IPS-20b (cell line): ENCODE measurements around the gene LHFPL2.

ENCODE experiments used
- H3K27ac ChIP-seq: one replicate; pipeline ENCODE4 v1.5.1; 2013; ENCODE audit warnings: low read length
- H3K27me3 ChIP-seq: 2 replicates; pipeline ENCODE4 v1.6.1; 2013; ENCODE audit warnings: mild to moderate bottlenecking, low read length, inconsistent platforms; ENCODE audit not compliant: insufficient read depth
- H3K36me3 ChIP-seq: 2 replicates; pipeline ENCODE4 v1.6.1; 2013; ENCODE audit warnings: low read depth, mild to moderate bottlenecking, inconsistent platforms, low read length, moderate library complexity; ENCODE audit not compliant: insufficient read depth
- H3K4me1 ChIP-seq: 2 replicates; pipeline ENCODE4 v1.6.1; 2013; ENCODE audit warnings: mild to moderate bottlenecking, control low read depth, inconsistent platforms, low read length, moderate library complexity; ENCODE audit not compliant: insufficient read depth
- H3K4me3 ChIP-seq: 2 replicates; pipeline ENCODE4 v1.5.1; 2013; ENCODE audit warnings: mild to moderate bottlenecking, low read length, inconsistent platforms
- H3K9ac ChIP-seq: 2 replicates; pipeline ENCODE4 v1.6.1; 2013; ENCODE audit warnings: low read depth, mild to moderate bottlenecking, inconsistent platforms, low read length, moderate library complexity
- H3K9me3 ChIP-seq: 2 replicates; pipeline ENCODE4 v1.6.1; 2013; ENCODE audit warnings: mild to moderate bottlenecking, low read depth, low read length, inconsistent platforms; ENCODE audit not compliant: insufficient read depth

Gene LHFPL2

DNA sequence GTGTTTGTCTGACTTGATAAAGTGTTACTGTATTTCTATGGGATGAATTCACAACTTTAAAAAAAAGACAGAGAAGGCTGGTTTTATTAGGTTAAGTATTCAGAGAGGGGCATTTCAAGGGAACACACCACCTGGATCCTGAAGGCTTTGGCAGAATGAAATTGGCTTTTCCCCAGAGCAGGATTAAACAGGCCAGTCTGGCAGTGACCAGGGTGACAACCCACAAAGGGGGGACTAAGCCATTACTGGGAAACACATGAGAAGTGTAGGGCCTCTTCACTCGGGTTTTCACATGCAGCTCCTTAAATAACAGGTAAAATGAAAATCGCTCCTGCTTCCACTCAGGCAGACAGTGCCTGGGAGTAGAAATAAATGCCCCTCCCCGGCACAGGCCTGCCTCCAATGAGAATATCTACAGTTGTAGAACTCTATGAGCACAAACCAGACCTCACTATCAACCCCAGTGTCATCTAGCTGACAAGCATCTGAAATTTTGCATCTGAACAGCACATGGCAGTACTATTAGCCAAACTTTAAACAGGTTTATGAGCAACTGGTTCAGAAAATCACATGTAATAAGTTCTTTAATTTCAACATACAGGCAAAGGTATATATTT is 85.8 kb downstream of the LHFPL2 start:
- Histone ChIP-seq H3K4me3 (no peak overlapping the region), H3K9me3 (no peaks in the 10 kb centered on the region), H3K9ac (no peak overlapping the region), H3K27ac (no peak overlapping the region), H3K27me3 (no peaks in the 10 kb centered on the region), H3K4me1 (no peaks in the 10 kb centered on the region), H3K36me3 (peaks cover 23% of the 10 kb centered on the region; the same call in 1 of the 2 replicates)

DNA sequence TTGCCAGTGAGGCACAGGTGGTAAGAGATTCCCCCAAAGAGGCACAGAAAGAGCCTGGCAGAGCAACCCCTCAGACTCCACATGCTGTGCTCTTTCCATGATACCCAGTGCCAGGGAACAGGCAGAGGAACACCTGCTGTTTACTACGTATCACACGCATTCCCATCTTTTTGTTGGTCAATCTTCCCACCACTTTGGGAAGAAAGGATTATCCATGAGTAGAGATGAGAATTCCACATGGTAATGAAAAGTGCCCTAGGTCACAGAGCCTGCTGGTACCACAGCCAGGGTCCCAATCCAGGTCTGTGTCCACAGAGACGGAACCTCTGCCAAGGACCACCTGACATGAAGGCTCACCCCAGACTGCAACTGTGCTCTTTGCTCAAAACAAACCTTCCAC is 86.6 kb downstream of the LHFPL2 start:
- H3K4me3 ChIP-seq, result no peak overlapping the region
- H3K36me3 ChIP-seq, result peaks cover 23% of the 10 kb centered on the region; the same call in 1 of the 2 replicates
- H3K9ac ChIP-seq, result no peak overlapping the region
- H3K4me1 ChIP-seq, result no peaks in the 10 kb centered on the region
- no peak overlapping the region for H3K27ac ChIP-seq
- no peaks in the 10 kb centered on the region for H3K9me3 ChIP-seq
- H3K27me3 ChIP-seq, result no peaks in the 10 kb centered on the region

DNA sequence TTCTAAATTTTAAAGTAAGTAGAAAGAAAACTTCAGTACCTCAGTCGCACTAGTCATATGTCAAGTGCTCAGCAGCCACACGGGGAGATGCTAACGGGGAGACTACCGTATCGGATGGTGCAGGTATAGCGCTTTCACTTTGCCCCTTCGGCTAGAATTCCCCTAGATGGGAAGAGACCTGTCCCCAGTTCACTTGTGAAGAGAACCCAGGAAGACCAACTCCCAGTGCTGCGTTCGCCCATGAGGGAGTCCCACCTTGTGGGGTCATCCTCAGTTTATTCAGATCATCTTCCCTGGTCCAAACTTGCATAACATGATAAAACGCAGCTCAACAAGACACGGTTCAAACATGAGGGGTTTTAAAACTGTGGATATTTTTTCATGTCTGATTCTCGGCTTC is 87.3 kb downstream of the LHFPL2 start:
- H3K4me1 ChIP-seq, result no peaks in the 10 kb centered on the region
- no peaks in the 10 kb centered on the region for H3K27me3 ChIP-seq
- H3K9me3 ChIP-seq, result no peaks in the 10 kb centered on the region
- H3K36me3 ChIP-seq, result peaks cover 23% of the 10 kb centered on the region; the same call in 1 of the 2 replicates
- no peak overlapping the region for H3K4me3 ChIP-seq
- no peak overlapping the region for H3K9ac ChIP-seq
- H3K27ac ChIP-seq, result no peak overlapping the region

DNA sequence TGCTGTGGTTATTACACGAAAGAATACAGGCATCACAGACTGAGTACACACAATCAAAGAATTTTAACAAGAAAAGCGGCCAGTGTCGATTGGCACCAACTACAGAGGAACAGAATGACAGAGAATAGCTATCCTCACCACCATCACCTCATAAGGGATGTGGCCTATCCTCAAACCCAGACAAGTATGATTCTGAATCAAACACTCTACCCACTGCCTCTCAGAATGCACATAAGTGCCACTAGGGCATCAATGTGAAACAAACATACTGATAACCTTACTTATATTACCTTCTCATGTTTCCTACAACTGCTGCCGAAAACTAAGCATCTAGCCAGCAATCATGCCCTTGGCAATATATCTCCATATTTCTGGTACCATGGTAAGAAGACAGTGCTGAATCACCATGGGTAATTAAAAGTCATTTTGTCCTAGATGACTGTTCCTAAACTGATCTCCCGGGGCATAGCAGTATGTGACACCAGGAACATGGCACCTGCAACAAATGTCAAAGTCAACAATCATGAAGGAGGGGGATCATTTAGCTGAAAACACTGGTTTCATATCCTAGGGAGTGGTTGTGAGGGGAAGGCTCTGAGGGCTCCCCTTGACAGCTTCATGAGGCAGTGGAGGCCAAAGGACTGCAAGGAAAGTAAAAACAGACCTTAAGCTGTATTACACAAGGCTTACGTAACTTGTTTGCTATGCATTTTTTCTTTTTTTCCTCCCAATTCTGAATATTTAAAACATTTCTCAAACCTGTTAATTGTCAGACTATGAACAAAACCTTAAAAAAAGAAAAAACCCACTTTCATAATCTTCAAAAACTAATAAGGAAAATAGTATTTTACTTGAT is 88.3 kb downstream of the LHFPL2 start:
- no peaks in the 10 kb centered on the region for H3K4me1 ChIP-seq
- no peaks in the 10 kb centered on the region for H3K27me3 ChIP-seq
- H3K27ac ChIP-seq, result no peak overlapping the region
- peaks cover 23% of the 10 kb centered on the region; the same call in 1 of the 2 replicates for H3K36me3 ChIP-seq
- H3K4me3 ChIP-seq, result no peak overlapping the region
- H3K9ac ChIP-seq, result no peak overlapping the region
- no peaks in the 10 kb centered on the region for H3K9me3 ChIP-seq

DNA sequence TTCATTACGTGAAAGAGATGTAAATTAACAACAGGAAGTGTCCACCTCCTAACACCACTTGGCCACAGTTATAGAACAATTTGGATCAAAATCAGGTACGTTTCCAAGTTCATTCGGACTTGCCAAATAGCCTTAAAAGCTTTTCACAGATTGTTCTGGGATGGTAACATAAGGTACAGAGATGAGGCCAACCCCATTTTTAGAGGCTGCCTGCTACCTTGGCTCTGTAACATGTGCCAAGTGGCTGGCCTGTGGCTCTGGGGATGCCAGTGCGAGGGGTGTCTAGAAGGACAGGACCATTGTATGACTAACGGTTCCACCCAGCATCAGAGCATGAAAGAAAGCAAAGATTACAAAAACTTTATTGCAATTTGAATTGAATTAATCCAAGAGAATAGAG is 91.0 kb downstream of the LHFPL2 start:
- Histone ChIP-seq H3K4me1 (no peaks in the 10 kb centered on the region), H3K27me3 (no peaks in the 10 kb centered on the region), H3K9me3 (no peaks in the 10 kb centered on the region), H3K9ac (no peak overlapping the region), H3K36me3 (peaks cover 6% of the 10 kb centered on the region; the same call in 1 of the 2 replicates), H3K4me3 (no peak overlapping the region), H3K27ac (no peak overlapping the region)

DNA sequence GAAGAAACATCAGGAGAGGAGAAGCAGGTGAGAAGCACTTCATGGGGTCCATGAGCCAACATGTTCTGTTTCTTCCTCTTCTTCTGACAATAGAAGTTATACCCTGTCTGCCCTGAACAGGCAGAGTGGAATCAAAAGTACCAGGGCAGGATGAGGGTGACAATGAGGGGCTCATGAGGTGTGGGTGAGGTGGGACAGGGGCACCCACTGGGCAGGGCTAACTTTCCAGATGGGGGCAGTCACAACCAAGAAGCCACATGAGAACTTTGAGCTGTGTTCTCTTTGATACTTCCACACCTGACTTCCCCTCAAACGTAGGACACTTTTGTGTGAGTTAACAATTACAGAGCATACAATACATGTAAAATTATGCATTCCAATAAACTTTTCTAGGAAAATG is 92.7 kb downstream of the LHFPL2 start:
- Histone ChIP-seq H3K4me3 (no peak overlapping the region), H3K27me3 (no peaks in the 10 kb centered on the region), H3K36me3 (peaks cover 6% of the 10 kb centered on the region; the same call in 1 of the 2 replicates), H3K27ac (no peak overlapping the region), H3K4me1 (no peaks in the 10 kb centered on the region), H3K9me3 (no peaks in the 10 kb centered on the region), H3K9ac (no peak overlapping the region)

DNA sequence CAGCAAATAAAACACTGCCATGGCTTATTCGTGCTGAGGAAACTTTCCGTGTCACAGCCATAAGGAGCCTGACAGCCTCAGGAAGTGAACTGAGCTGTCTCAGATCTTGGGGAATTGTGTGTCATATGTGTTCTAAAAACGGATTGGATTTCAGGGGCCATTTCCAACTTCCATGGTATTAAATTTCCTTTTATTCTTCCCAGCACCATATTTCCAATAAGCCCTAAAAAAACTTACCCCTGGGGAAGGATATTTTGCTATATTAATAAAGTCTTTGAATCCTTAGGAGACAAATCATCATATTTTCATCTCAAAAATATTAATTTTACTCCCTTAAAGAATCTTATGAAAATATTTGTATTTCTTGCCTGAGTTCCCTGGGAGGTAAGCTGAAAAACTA is 93.9 kb downstream of the LHFPL2 start:
- Histone ChIP-seq H3K9me3 (no peaks in the 10 kb centered on the region), H3K4me1 (no peaks in the 10 kb centered on the region), H3K4me3 (no peak overlapping the region), H3K36me3 (no peaks in the 10 kb centered on the region), H3K27ac (no peak overlapping the region), H3K27me3 (no peaks in the 10 kb centered on the region), H3K9ac (no peak overlapping the region)

DNA sequence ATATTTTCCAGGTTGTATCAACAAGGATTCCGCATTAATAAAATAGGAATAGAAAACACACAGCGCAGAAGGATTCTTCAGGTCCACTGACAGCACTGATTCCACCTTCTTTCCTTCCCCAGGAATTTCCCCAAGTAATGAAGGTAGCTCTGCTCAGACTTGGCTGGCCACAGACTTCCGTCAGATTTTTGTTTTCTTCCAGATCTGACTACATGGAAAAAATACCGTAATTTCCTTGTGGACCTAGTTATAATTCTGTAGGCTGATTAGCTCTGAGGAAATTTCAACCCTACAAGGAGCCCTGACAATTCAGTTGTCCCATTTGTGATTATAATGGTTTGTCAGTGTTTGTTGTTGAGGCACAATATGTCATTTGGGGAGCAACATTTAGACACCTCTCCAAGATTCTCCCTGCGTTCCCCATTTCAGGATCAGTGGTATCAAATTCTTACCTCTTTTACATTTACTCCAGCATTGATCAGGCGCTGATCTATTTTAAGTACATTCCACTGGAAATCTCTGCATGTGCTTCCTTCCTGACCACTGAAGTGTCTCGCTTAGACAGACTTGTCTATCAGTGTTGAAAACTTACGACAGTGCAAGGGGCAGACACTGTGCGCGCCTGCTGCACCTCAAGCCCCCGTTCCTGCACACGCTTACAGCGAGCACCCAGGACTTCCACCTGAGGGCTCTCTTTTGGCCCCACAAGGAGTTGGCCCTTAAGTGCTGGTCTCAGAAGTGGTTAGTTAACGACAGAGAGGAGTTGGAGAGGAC is 94.8 kb downstream of the LHFPL2 start:
- Histone ChIP-seq H3K4me3 (no peak overlapping the region), H3K36me3 (peaks cover 5% of the 10 kb centered on the region; the same call in 1 of the 2 replicates), H3K27ac (no peak overlapping the region), H3K4me1 (no peaks in the 10 kb centered on the region), H3K9ac (no peak overlapping the region), H3K9me3 (no peaks in the 10 kb centered on the region), H3K27me3 (no peaks in the 10 kb centered on the region)

DNA sequence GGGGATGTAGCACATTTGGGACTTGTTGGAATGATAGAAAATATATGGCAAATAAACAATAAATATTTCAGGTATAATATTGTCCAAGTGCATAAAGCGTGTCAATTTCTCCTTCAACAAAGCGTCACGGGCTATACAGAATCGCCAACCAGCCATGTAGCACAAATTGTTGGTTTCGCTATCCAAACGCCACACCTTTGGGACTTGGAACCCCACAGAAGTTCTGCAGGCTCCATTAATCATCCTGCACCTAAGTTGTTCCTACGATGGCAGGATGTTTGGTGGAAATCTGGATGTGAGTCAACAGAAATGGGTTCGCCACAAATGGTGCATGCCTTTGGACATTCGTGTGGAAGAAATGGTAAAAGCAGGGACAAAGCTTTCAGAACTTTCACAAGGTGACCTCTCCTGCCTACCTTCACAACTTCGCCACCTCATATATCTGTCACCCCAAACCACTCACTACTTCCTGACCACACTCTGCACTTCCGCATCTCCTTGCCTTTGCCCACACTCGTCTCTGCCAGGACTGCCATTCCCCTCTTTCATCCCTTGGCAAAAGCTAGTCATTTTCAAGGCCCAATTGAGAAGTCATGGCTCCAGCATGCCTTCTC is 95.7 kb downstream of the LHFPL2 start:
- no peak overlapping the region for H3K4me3 ChIP-seq
- no peaks in the 10 kb centered on the region for H3K27me3 ChIP-seq
- no peak overlapping the region for H3K9ac ChIP-seq
- peaks cover 5% of the 10 kb centered on the region; the same call in 1 of the 2 replicates for H3K36me3 ChIP-seq
- no peaks in the 10 kb centered on the region for H3K9me3 ChIP-seq
- no peaks in the 10 kb centered on the region; the same call in 1 of the 2 replicates for H3K4me1 ChIP-seq
- no peak overlapping the region for H3K27ac ChIP-seq

DNA sequence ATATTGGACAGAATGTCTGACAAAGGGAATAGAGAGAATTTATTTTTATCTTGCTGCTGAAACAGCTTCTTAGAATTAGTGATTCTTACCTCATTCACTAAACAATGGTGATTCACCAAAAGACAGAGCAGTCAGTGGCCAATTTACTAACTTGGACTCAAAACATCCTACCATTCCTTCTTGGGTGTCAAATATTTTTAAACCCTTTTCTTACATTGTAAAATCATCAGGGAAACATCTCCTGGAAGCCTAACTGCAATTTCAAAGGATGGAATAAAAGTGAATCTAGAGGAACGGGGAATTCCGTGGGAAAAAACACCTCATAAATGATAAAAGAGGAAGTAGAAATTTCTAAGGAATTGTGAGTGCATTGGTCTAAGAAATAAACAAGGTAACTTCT is 97.7 kb downstream of the LHFPL2 start:
- Histone ChIP-seq H3K4me1 (no peaks in the 10 kb centered on the region; the same call in 1 of the 2 replicates), H3K4me3 (no peak overlapping the region), H3K36me3 (peaks cover 5% of the 10 kb centered on the region; the same call in 1 of the 2 replicates), H3K27ac (no peak overlapping the region), H3K9me3 (no peaks in the 10 kb centered on the region), H3K9ac (no peak overlapping the region), H3K27me3 (no peaks in the 10 kb centered on the region)

DNA sequence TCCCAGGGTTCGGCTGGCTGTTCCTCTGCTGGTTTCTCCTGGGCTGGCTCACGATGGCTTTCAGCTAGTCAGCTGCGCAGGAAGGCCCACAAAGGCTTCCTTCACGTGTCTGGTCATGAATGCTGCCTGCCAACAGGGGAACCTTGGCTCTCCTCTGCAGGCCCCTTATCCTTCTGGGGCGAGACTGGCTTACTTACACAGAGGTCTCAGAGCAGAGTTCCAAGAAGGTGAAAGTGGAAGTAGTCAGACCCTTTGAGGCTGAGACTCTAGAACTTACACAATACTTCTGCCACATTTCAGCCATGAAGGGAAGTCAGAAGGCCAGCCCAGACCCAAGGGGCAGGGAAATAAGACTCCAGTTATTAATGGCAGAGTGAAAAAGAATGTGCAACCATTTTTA is 99.5 kb downstream of the LHFPL2 start:
- Histone ChIP-seq H3K9me3 (no peaks in the 10 kb centered on the region), H3K4me3 (no peak overlapping the region), H3K9ac (no peak overlapping the region), H3K27me3 (no peaks in the 10 kb centered on the region), H3K4me1 (peaks cover 3% of the 10 kb centered on the region; the same call in 1 of the 2 replicates), H3K27ac (no peak overlapping the region), H3K36me3 (peaks cover 10% of the 10 kb centered on the region; the same call in 1 of the 2 replicates)
